Measurements from ENCODE around the gene ADAM12. TPM values are rescaled to one million over a fixed set of nuclear protein-coding genes. Genes with fewer than 3 reads are reported as not detected.

ADAM12 gene
- total and polyA plus RNA-seq, 2 of the 13 experiments (the other 11 are each of a cell fraction or from before 2014, with no cell fraction given), result not detected

GRCh38 chr10:126160571-126160970, 227.7 kb downstream of the ADAM12 start:
- no peak for ATAC-seq
- Histone ChIP-seq H3K4me2 (ENCODE audit: low read depth, low read length) (no peak overlapping the region), H3K27me3 (ENCODE audit: control insufficient read depth in 1 of 2, insufficient read depth in 2 of 2, low read length in 2 of 2) (peaks cover 0 to 11% of the 10 kb centered on the region in 2 experiments; a peak in 2 of 5 replicates), H3K79me2 (ENCODE audit: insufficient read depth, low read length) (no peaks in the 10 kb centered on the region), H3K9me3 (ENCODE audit: low read length) (no peaks in the 10 kb centered on the region), H3K4me1 (ENCODE audit: insufficient read depth, low read length) (0 out of 2 replicates have a peak, but pooled peaks cover 5% of the 10 kb centered on the region), H4K20me1 (ENCODE audit: insufficient read depth, low read length) (no peaks in the 10 kb centered on the region), H3K27ac (ENCODE audit: extremely low read length, insufficient read depth, low read length) (no peak overlapping the region), H3K9ac (ENCODE audit: insufficient read depth, low read depth, low read length) (no peak overlapping the region), H2AFZ (ENCODE audit: low read length) (no peak overlapping the region), H3K4me3 (replicated peaks in 1 of 3; ENCODE audit: insufficient read depth in 1 of 3, low read depth in 2 of 3, low read length in 3 of 3) (no peak overlapping the region), H3K36me3 (replicated peaks in 1 of 2; ENCODE audit: control insufficient read depth in 1 of 2, insufficient read depth in 2 of 2, low read length in 2 of 2) (no peaks in the 10 kb centered on the region)
- 5% methylated on average over 4 of the region's 5 CpGs for WGBS (ENCODE audit: low lambda C conversion rate)
- intact Hi-C loops (cut with micrococcal nuclease; ENCODE audit: unreplicated experiment) (no loop called here), in situ Hi-C loops (cut with HindIII; ENCODE audit: extremely low pct_ligation_motif_present, low pct_unique_long_range_greater_than_20kb) (no loop called here)
- POLR2A ChIA-PET, result no interaction called here
- FAIRE-seq, result no peak
- BruUV-seq (replicated peaks), result no TSS peak
- CTCF ChIA-PET (ENCODE audit: low intra/inter-chr PET ratio, low total read pairs), result interaction anchor here (1.1 kb wide), 1 partner anchor 589 kb away, joined by 3 read pairs; no protein-coding TSS in a partner anchor
- DNase-seq (ENCODE audit: low spot score), result no peak
- no peak for TF ChIP-seq ZNF44 (CRISPR knock-in tag; IDR thresholded peaks at IDR 0.05)

- no peaks in the 10 kb centered on the region for H4K20me1 ChIP-seq (ENCODE audit: insufficient read depth, low read length)
- WGBS (ENCODE audit: low lambda C conversion rate), result 17% methylated on average over 20 of the region's 20 CpGs
- 0 out of 2 replicates have a peak, but pooled peaks cover 5% of the 10 kb centered on the region for H3K4me1 ChIP-seq (ENCODE audit: insufficient read depth, low read length)
- no peaks in the 10 kb centered on the region for H3K9me3 ChIP-seq (ENCODE audit: low read length)
- no peak overlapping the region for H3K4me3 ChIP-seq (replicated peaks in 1 of 3; ENCODE audit: insufficient read depth in 1 of 3, low read depth in 2 of 3, low read length in 3 of 3)
- no peak overlapping the region for H2AFZ ChIP-seq (ENCODE audit: low read length)
- ChIA-PET CTCF (ENCODE audit: low intra/inter-chr PET ratio, low total read pairs) (no interaction called here), POLR2A (no interaction called here)
- intact Hi-C loops (cut with micrococcal nuclease; ENCODE audit: unreplicated experiment) (no loop called here), in situ Hi-C loops (cut with HindIII; ENCODE audit: extremely low pct_ligation_motif_present, low pct_unique_long_range_greater_than_20kb) (no loop called here)
- DNase-seq (ENCODE audit: low spot score) (no peak), ATAC-seq (no peak), FAIRE-seq (no peak)
- H3K79me2 ChIP-seq (ENCODE audit: insufficient read depth, low read length), result no peaks in the 10 kb centered on the region
- no peaks in the 10 kb centered on the region for H3K36me3 ChIP-seq (replicated peaks in 1 of 2; ENCODE audit: control insufficient read depth in 1 of 2, insufficient read depth in 2 of 2, low read length in 2 of 2)
- peaks cover 0 to 11% of the 10 kb centered on the region in 2 experiments; a peak in 2 of 5 replicates for H3K27me3 ChIP-seq (ENCODE audit: control insufficient read depth in 1 of 2, insufficient read depth in 2 of 2, low read length in 2 of 2)
- no TSS peak for BruUV-seq (replicated peaks)
- no peak overlapping the region for H3K9ac ChIP-seq (ENCODE audit: insufficient read depth, low read depth, low read length)
- no peak overlapping the region for H3K4me2 ChIP-seq (ENCODE audit: low read depth, low read length)
- H3K27ac ChIP-seq (ENCODE audit: extremely low read length, insufficient read depth, low read length), result no peak overlapping the region
- TF ChIP-seq ZNF609 (CRISPR knock-in tag; IDR thresholded peaks at IDR 0.05; ENCODE audit: borderline replicate concordance) (no peak), CSRNP2 (CRISPR knock-in tag; conservative IDR thresholded peaks at IDR 0.05; ENCODE audit: low read depth) (no peak), ATF5 (CRISPR knock-in tag; IDR thresholded peaks at IDR 0.05; ENCODE audit: low read depth) (no peak), MAZ (IDR thresholded peaks at IDR 0.05; ENCODE audit: borderline replicate concordance, low read depth, low read length) (no peak), MAZ (CRISPR knock-in tag; IDR thresholded peaks at IDR 0.05; ENCODE audit: low read depth) (no peak), TBL1XR1 (IDR thresholded peaks at IDR 0.05; ENCODE audit: borderline replicate concordance, low read length, partially characterized antibody) (no peak)
Observed at GRCh38 chr10:126158133-126158892, 230.0 kb downstream of the ADAM12 start.
